Kidney (tissue), 14 donors: ENCODE measurements around the gene HOXC9. TPM values are rescaled to one million over a fixed set of nuclear protein-coding genes. Genes with fewer than 3 reads are reported as not detected.

ENCODE experiments used
- DNase-seq, 5 donors: peaks; one replicate each; pipeline ENCODE4 v3.0.0-alpha.2; 2013 to 2020
- FAIRE-seq: peaks from 2 replicates; lab custom pipeline; 2012; peaks lifted over from hg19 to GRCh38; lab: Jason Lieb, UNC
- H3K27ac ChIP-seq, 2 donors: one replicate each; pipeline ENCODE4 v1.7.0; 2013; ENCODE audit warnings: low read depth in 2 of 2, low read length in 2 of 2, inconsistent platforms in 1 of 2
- H3K27me3 ChIP-seq: one replicate; pipeline ENCODE4 v1.7.1; 2013; ENCODE audit warnings: low read length, inconsistent platforms; ENCODE audit not compliant: control insufficient read depth, insufficient read depth
- H3K36me3 ChIP-seq, 3 donors: one replicate each; pipeline versions ENCODE4 v1.7.0 to v1.7.1; 2013; ENCODE audit warnings: low read length in 3 of 3, control low read depth in 1 of 3, inconsistent platforms in 1 of 3; ENCODE audit not compliant: insufficient read depth in 3 of 3, control insufficient read depth in 2 of 3
- H3K4me1 ChIP-seq, 3 donors: one replicate each; pipeline versions ENCODE4 v1.7.0 to v1.7.1; 2013; ENCODE audit warnings: low read length in 3 of 3, inconsistent platforms in 1 of 3, low read depth in 1 of 3; ENCODE audit not compliant: control insufficient read depth in 2 of 3, insufficient read depth in 2 of 3
- H3K4me3 ChIP-seq, 3 donors: one replicate each; pipeline versions ENCODE4 v1.7.0 to v1.8.1; 2013; ENCODE audit warnings: low read length in 3 of 3, control low read depth in 1 of 3, inconsistent platforms in 1 of 3
- H3K9ac ChIP-seq, 3 donors: one replicate each; pipeline versions ENCODE4 v1.7.0 to v1.7.1; 2013; ENCODE audit warnings: low read length in 3 of 3, control low read depth in 1 of 3, inconsistent platforms in 1 of 3
- H3K9me3 ChIP-seq, 3 donors: one replicate each; pipeline versions ENCODE4 v1.7.0 to v1.7.1; 2013; ENCODE audit warnings: low read length in 3 of 3, control low read depth in 1 of 3, inconsistent platforms in 1 of 3; ENCODE audit not compliant: control insufficient read depth in 2 of 3, insufficient read depth in 1 of 3
- intact Hi-C: fragments of 100-400 bp; cut with DNase I; formaldehyde crosslinking; loops from one replicate; pipeline ENCODE4 v1.11.1; 2022
- polyA plus RNA-seq: library from polyadenylated mRNA; stranded (reverse); fragments of 350-450 nt; fragmentation: Illumina TruSeq; extraction: RNeasy Lipid Tissue Mini Kit (QIAGEN cat#74804); gene quantifications from one replicate; pipeline ENCODE4 v1.2.3, GENCODE V29; 2014; ENCODE audit warnings: low read depth, low replicate concordance; ENCODE audit not compliant: insufficient read depth
- total RNA-seq: library from RNA; stranded (reverse); fragmentation: NEBNext Ultra II Directional; extraction: Animal tissue kit (Norgen Biotek cat#: 25700); gene quantifications from one replicate; pipeline ENCODE4 v1.2.1, GENCODE V29; 2021
- TF ChIP-seq, protein P1 (sequence below): IDR thresholded peaks from 3 replicates; pipeline ENCODE4 v1.5.1; 2012; ENCODE audit warnings: mild to moderate bottlenecking, moderate library complexity, borderline replicate concordance; ENCODE audit not compliant: insufficient read depth; ENCODE audit errors: extremely low read depth
- donor health status: control.
- donor health status: control.
- donor health status: control.
- donor health status: control.
- donor health status: control.
- donor health status: DM: yes; HTN: yes; CAD: no.
- donor health status: Normal renal cell carcinoma (clear cell type).

Gene HOXC9
- total and polyA plus RNA-seq, 2 donors from 2014 or later, result 11.7 to 16.5 TPM

DNA sequence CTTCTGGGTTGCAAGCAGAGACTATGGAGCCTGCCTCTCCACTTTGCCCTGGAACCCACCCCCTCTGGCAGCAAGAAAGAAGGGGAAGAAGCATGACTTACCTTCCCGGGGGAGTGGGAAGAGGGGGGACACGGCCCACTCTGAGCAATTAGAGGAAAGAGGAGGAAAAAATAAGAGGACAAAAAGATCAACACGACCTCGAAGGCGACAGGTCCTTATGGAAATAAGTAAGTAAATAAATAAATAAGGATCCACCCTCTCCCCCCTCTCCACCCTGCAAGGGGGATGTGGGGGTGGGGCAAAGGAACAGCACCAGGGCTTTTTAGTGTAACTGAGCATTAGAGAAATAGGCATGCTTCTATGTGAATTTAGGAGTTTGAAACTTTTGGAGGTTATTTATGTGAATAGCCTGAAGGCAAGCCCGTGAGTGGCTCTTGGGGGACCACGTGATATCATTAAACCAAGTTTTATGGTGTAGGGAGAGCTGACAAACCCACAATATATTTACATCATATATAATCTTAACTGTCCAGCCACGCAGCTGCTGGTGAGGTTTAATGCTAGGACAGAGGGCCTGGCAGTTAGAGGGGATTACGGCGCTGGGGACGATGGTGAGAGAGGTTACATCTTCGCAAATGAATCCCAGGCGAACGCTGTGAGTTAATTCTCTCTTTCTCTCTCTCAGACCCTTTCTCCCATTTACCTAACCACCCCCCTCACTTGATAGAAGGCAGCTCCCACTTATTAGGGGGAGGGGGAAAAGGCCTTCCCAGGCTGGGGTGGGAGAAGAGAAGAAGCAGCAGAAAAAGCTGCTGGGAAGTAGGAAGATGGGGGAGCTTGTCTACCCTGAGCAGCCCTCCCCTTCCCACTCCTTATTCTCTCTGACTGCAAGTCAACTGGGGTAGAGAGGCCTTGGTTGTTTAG lies 37.7 kb downstream of the HOXC9 start:
- TF ChIP-seq, protein P1, sequence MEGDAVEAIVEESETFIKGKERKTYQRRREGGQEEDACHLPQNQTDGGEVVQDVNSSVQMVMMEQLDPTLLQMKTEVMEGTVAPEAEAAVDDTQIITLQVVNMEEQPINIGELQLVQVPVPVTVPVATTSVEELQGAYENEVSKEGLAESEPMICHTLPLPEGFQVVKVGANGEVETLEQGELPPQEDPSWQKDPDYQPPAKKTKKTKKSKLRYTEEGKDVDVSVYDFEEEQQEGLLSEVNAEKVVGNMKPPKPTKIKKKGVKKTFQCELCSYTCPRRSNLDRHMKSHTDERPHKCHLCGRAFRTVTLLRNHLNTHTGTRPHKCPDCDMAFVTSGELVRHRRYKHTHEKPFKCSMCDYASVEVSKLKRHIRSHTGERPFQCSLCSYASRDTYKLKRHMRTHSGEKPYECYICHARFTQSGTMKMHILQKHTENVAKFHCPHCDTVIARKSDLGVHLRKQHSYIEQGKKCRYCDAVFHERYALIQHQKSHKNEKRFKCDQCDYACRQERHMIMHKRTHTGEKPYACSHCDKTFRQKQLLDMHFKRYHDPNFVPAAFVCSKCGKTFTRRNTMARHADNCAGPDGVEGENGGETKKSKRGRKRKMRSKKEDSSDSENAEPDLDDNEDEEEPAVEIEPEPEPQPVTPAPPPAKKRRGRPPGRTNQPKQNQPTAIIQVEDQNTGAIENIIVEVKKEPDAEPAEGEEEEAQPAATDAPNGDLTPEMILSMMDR, result no peak
- peak overlapping the region in 2 of 3 donors; percentile 6 to 30 for H3K9ac ChIP-seq

DNA sequence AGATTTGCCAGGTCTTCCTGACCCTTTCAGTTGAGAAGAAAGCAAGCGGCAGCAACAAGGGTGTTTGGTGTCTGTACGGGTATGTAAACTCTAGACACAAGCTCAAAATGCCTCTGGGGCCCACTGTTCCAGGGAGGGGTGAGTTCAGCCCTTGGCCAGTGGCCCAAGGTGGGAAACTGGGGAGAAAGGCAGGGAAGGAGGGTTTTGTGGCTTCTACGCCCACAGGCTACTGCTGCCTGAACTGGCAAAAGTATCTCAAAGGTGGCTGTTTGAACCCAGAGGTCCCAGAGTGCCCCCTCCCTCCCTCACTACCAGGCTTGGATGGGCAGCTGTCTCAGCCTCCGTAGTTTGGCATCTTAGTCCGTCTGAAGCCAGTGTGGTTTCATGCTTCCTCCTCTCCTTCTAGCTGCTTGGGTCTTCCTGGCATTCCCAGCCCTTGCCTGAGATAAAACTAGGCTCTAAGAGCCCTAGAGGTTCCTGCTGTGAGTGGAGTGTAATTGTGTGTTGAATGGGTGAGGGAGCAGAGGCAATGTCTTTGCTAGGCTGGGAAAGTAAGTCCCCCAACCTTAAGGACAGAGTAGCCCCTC lies 38.4 kb downstream of the HOXC9 start:
- Histone ChIP-seq H3K36me3 (no peaks in the 10 kb centered on the region), H3K9ac (peak overlapping the region in 2 of 3 donors; percentile 6 to 30), H3K27me3 (no peaks in the 10 kb centered on the region), H3K4me3 (peak overlapping the region in 1 of 3 donors; percentile 0), H3K27ac (peak overlapping the region; percentile 51 to 55), H3K4me1 (peaks cover 11 to 44% (median 35%) of the 10 kb centered on the region in 3 donors), H3K9me3 (no peaks in the 10 kb centered on the region)
- TF ChIP-seq, protein P1, result no peak
- FAIRE-seq (no peak), DNase-seq (peak in 3 of 5 donors; percentile 30 to 57 (median 34))
- intact Hi-C loops, result loop anchor here (10.0 kb wide), 1 partner anchor 96 kb away; no protein-coding TSS in a partner anchor

More for the DNA sequence above, 37.7 kb downstream of the HOXC9 start:
- peak overlapping the region in 1 of 3 donors; percentile 48 for H3K4me3 ChIP-seq
- peak; percentile 12 to 93 (median 75) for DNase-seq
- no peaks in the 10 kb centered on the region for H3K36me3 ChIP-seq
- no peak overlapping the region for H3K27ac ChIP-seq
- no peaks in the 10 kb centered on the region for H3K9me3 ChIP-seq
- peaks cover 5 to 44% (median 35%) of the 10 kb centered on the region in 3 donors for H3K4me1 ChIP-seq
- FAIRE-seq, result no peak
- intact Hi-C loops, result loop anchor here (10.0 kb wide), 1 partner anchor 97 kb away; no protein-coding TSS in a partner anchor
- no peaks in the 10 kb centered on the region for H3K27me3 ChIP-seq

DNA sequence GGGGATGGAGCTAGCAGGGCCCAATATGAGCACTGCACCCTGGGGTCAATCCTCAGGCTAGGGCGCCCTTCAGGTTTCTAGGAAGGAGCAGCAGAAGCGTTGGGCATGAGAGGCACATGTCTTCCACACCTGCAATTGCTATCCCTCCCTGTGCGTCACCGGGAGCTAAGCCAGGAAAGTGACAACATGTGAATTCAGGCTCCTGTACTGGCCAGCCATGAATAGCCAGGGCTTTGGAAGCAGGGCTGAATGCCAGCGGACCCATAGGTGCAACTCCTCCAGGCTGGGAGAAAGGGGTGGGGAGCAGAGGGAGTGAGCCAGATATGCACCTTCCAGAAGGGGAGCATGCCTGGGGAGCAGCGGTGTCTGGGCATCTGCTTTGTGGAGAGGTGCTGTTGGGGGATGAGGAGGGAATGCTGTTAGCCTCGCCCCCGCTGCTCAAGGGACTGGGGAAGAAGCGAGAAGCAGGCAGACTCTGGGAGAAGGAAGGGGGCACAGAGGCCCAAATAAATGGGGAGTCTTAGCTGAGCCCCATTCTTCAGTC lies 39.0 kb downstream of the HOXC9 start:
- Histone ChIP-seq H3K9ac (peak overlapping the region in 1 of 3 donors; percentile 30), H3K4me1 (peaks cover 14 to 43% (median 35%) of the 10 kb centered on the region in 3 donors), H3K9me3 (no peaks in the 10 kb centered on the region), H3K27ac (peak overlapping the region; percentile 51 to 61), H3K36me3 (no peaks in the 10 kb centered on the region), H3K27me3 (no peaks in the 10 kb centered on the region), H3K4me3 (peak overlapping the region in 2 of 3 donors; percentile 0 to 22)
- intact Hi-C loops, result loop anchor here (10.0 kb wide), 1 partner anchor 96 kb away; no protein-coding TSS in a partner anchor
- TF ChIP-seq, protein P1, result no peak
- peak in 3 of 5 donors; percentile 69 to 91 (median 72) for DNase-seq
- no peak for FAIRE-seq
